HepG2 (cell line): ENCODE measurements around the gene PLBD1. TPM values are rescaled to one million over a fixed set of nuclear protein-coding genes. Genes with fewer than 3 reads are reported as not detected.

Experiments
- ATAC-seq: fragments of 200-7000 bp; cut with Tn5 transposase; 3 replicates; pipeline ENCODE4 v1.9.1; 2020; ENCODE audit warnings: mild to moderate bottlenecking, moderate library complexity
- BruUV-seq: library from RNA; stranded (reverse); fragments of 400-500 nt; replicated peaks from 2 replicates; lab custom pipeline; 2021; lab: Mats Ljungman, UMichigan
- CTCF ChIA-PET: fragments of 300-600 bp; formaldehyde crosslinking; extraction: SDS; loops from one replicate; lab custom pipeline; 2021; ENCODE audit warnings: low total read pairs, inconsistent platforms, low intra/inter-chr PET ratio; lab: Yijun Ruan, JAX
- POLR2A ChIA-PET: fragments of 350-600 bp; sonication (Branson Sonifier 250); formaldehyde crosslinking; loops from one replicate; lab custom pipeline; 2020; ENCODE audit warnings: antibody characterized with exemption, inconsistent platforms; lab: Yijun Ruan, JAX
- DNase-seq: peaks from one replicate; pipeline ENCODE4 v3.0.0-alpha.2; 2015; ENCODE audit warnings: low spot score
- FAIRE-seq: peaks from 3 replicates; lab custom pipeline; 2011; peaks lifted over from hg19 to GRCh38; lab: Jason Lieb, UNC
- H2AFZ ChIP-seq: one replicate; pipeline ENCODE4 v1.6.1; 2011; ENCODE audit warnings: low read length, inconsistent platforms
- H3K27ac ChIP-seq: fragments of 300-600 bp; 3 replicates; pipeline ENCODE4 v1.8.0; 2011; ENCODE audit warnings: mixed run types, mild to moderate bottlenecking, mixed read lengths, low read length, inconsistent platforms; ENCODE audit not compliant: insufficient read depth; ENCODE audit errors: extremely low read length
- H3K27me3 ChIP-seq, 2 experiments: fragments of 200-600 bp in 1 of 2; 2 replicates in 1 of 2; 3 replicates in 1 of 2; pipeline versions ENCODE4 v1.6.0 to v1.8.0; 2011; ENCODE audit warnings: low read length in 2 of 2, mild to moderate bottlenecking in 2 of 2, moderate library complexity in 2 of 2, inconsistent platforms in 1 of 2; ENCODE audit not compliant: insufficient read depth in 2 of 2, control insufficient read depth in 1 of 2
- H3K36me3 ChIP-seq, 2 experiments: fragments of 200-600 bp in 1 of 2; replicated peaks in 1 of 2; 2 replicates in 1 of 2; 3 replicates in 1 of 2; pipeline versions ENCODE4 v1.5.1 to v1.8.0; 2011; ENCODE audit warnings: low read length in 2 of 2, inconsistent platforms in 1 of 2; ENCODE audit not compliant: insufficient read depth in 2 of 2, control insufficient read depth in 1 of 2
- H3K4me1 ChIP-seq: 2 replicates; pipeline ENCODE4 v1.5.1; 2012; ENCODE audit warnings: low read length, inconsistent platforms; ENCODE audit not compliant: insufficient read depth
- H3K4me2 ChIP-seq: 2 replicates; pipeline ENCODE4 v1.6.0; 2011; ENCODE audit warnings: low read depth, low read length, inconsistent platforms
- H3K4me3 ChIP-seq, 3 experiments: fragments of 200-600 bp in 1 of 3; sonication (generic), shearing (Covaris generic) in 1 of 3; replicated peaks in 1 of 3; 2 replicates each; pipeline ENCODE4 v1.5.1; 2011 to 2016; ENCODE audit warnings: low read length in 3 of 3, inconsistent platforms in 2 of 3, low read depth in 2 of 3, mild to moderate bottlenecking in 2 of 3, control low read depth in 1 of 3, mixed read lengths in 1 of 3; ENCODE audit not compliant: insufficient read depth in 1 of 3
- H3K79me2 ChIP-seq: one replicate; pipeline ENCODE4 v1.6.1; 2011; ENCODE audit warnings: low read length, inconsistent platforms; ENCODE audit not compliant: insufficient read depth
- H3K9ac ChIP-seq: 2 replicates; pipeline ENCODE4 v1.6.0; 2011; ENCODE audit warnings: mild to moderate bottlenecking, low read depth, low read length, inconsistent platforms; ENCODE audit not compliant: insufficient read depth
- H3K9me3 ChIP-seq: 2 replicates; pipeline ENCODE4 v1.5.1; 2012; ENCODE audit warnings: mild to moderate bottlenecking, low read length
- H4K20me1 ChIP-seq: 2 replicates; pipeline ENCODE4 v1.6.0; 2011; ENCODE audit warnings: inconsistent platforms, mild to moderate bottlenecking, low read length, moderate library complexity; ENCODE audit not compliant: insufficient read depth
- BHLHE40 ChIP-seq: IDR thresholded peaks from 2 replicates; pipeline ENCODE4 v1.6.1; 2011; ENCODE audit warnings: low read length, improper control_type of control experiment
- FIP1L1 ChIP-seq: fragments of 200-400 bp; formaldehyde crosslinking; IDR thresholded peaks from 2 replicates; pipeline ENCODE4 v1.6.1; 2018; ENCODE audit warnings: low read depth, mild to moderate bottlenecking, low read length, moderate library complexity, borderline replicate concordance; ENCODE audit not compliant: insufficient read depth
- KAT8 ChIP-seq: IDR thresholded peaks from 2 replicates; pipeline ENCODE4 v1.6.1; 2016; ENCODE audit warnings: missing genetic modification reagents, missing compliant biosample characterization
- NFYC ChIP-seq: IDR thresholded peaks from 2 replicates; pipeline ENCODE4 v1.6.1; 2016; ENCODE audit warnings: missing genetic modification reagents, missing compliant biosample characterization
- POLR2AphosphoS5 ChIP-seq: IDR thresholded peaks from 2 replicates; pipeline ENCODE4 v1.6.1; 2012; ENCODE audit warnings: low read depth, low read length
- RFX5 ChIP-seq: IDR thresholded peaks from 2 replicates; pipeline ENCODE4 v1.6.1; 2011; ENCODE audit warnings: low read depth, low read length, improper control_type of control experiment
- SETDB1 ChIP-seq: sonication (generic); formaldehyde crosslinking; IDR thresholded peaks from 2 replicates; pipeline ENCODE4 v1.5.1; 2020; ENCODE audit warnings: missing genetic modification reagents, mild to moderate bottlenecking, borderline replicate concordance
- SIX1 ChIP-seq: sonication (generic); formaldehyde crosslinking; IDR thresholded peaks from 2 replicates; pipeline ENCODE4 v1.4.0; 2020; ENCODE audit warnings: missing genetic modification reagents, borderline replicate concordance
- ZNF629 ChIP-seq: sonication (generic); formaldehyde crosslinking; conservative IDR thresholded peaks from 2 replicates; pipeline ENCODE4 v1.5.0; 2020; ENCODE audit warnings: missing genetic modification reagents
- ZNF790 ChIP-seq: sonication (generic); formaldehyde crosslinking; IDR thresholded peaks from 2 replicates; pipeline ENCODE4 v1.8.0; 2022; ENCODE audit warnings: missing genetic modification reagents, mild to moderate bottlenecking, borderline replicate concordance
- ZNF891 ChIP-seq: sonication (generic); formaldehyde crosslinking; IDR thresholded peaks from 2 replicates; pipeline ENCODE4 v1.5.0; 2020; ENCODE audit warnings: mild to moderate bottlenecking, missing genetic modification reagents
- WGBS: methylation state at CpG from one replicate; pipeline ENCODE4 v1.1.6; 2017; ENCODE audit warnings: low lambda C conversion rate; 5-methylcytosine and 5-hydroxymethylcytosine counted together
- in situ Hi-C: cut with HindIII; loops from 2 replicates; pipeline ENCODE4 v1.10.0; 2017; ENCODE audit warnings: low pct_unique_long_range_greater_than_20kb; ENCODE audit not compliant: extremely low pct_ligation_motif_present
- intact Hi-C: fragments of 100-400 bp; cut with micrococcal nuclease; formaldehyde crosslinking; loops from one replicate; pipeline ENCODE4 v1.10.0; 2022; ENCODE audit not compliant: unreplicated experiment
- polyA plus RNA-seq, 8 experiments: library from polyadenylated mRNA; depleted of rRNA in 3 of 8; stranded (reverse) in 7 of 8; unstranded in 1 of 8; fragments of >200 nt; fragmentation: Illumina TruSeq in 4 of 8; extraction: Trizol in 4 of 8; gene quantifications; 2 replicates each; pipeline versions ENCODE4 v1.2.1 to v1.2.3, GENCODE V29; 2011 to 2016; ENCODE audit warnings: low read depth in 4 of 8, missing spikeins in 1 of 8, mixed read lengths in 1 of 8; ENCODE audit not compliant: insufficient read depth in 1 of 8
- total RNA-seq, 5 experiments: library from RNA; depleted of rRNA; stranded (reverse); fragments of >200 nt; fragmentation: Illumina TruSeq; extraction: Trizol; gene quantifications; 2 replicates each; pipeline ENCODE4 v1.2.3, GENCODE V29; 2016; ENCODE audit warnings: low read depth in 1 of 5
- TF ChIP-seq, protein P1 (sequence below): sonication (generic); formaldehyde crosslinking; IDR thresholded peaks from 2 replicates; pipeline ENCODE4 v1.4.0; 2020; ENCODE audit warnings: missing genetic modification reagents
- TF ChIP-seq, protein P2 (sequence below), 2 experiments: fragments of 450-650 bp in 1 of 2; sonication (generic) in 1 of 2; formaldehyde crosslinking in 1 of 2; IDR thresholded peaks; 2 replicates each; pipeline versions ENCODE4 v1.6.1 to v1.8.0; 2016 to 2022; ENCODE audit warnings: antibody characterized with exemption in 1 of 2, mild to moderate bottlenecking in 1 of 2, missing genetic modification reagents in 1 of 2
- TF ChIP-seq, protein P3 (sequence below): IDR thresholded peaks from 2 replicates; pipeline ENCODE4 v1.6.1; 2016; ENCODE audit warnings: low read depth

The PLBD1 gene
- total and polyA plus RNA-seq, 2 of the 13 experiments (the other 11 are each of a cell fraction or from before 2014, with no cell fraction given), result not detected

DNA sequence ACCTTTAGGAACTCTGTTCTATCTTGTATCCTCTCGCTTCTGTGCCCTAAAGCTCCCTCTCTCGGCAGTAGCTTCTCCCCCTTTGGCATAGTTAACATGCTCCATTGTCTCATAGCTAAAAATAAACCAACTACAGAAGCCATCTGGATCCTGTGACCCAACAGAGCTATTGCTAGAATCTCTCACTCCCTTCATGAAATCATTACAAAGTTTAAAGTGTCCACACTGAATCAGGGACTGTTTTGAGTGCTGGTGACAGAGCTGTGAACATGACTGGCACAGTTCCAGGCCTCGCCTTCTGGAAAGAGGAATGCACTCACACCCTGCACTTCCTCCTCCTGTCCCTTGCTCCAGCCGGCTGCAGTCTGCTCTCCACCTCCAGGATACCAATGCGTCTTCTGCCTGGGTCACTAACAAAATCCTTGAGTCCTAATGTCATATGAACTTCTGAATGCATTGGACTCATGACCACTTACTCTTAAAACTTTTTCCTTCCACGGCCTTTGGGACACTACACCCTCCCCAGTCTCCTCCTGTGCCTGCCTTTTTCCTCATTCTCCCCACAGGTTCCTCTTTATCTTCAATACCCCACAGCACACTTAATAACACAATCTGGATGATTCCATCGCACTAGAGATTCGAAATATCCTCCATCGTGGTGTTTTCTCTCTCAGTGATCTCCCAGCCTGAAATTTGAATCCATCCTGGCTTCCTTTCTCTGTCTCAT, 13.2 kb downstream of the PLBD1 start:
- 0% methylated on average over 8 of the region's 9 CpGs for WGBS
- CTCF ChIA-PET, result no interaction called here
- intact Hi-C loops, result no loop called here
- H4K20me1 ChIP-seq, result no peaks in the 10 kb centered on the region
- BruUV-seq, result no TSS peak
- H3K4me3 ChIP-seq, result no peak overlapping the region
- no peaks in the 10 kb centered on the region for H3K36me3 ChIP-seq
- no peaks in the 10 kb centered on the region for H3K9me3 ChIP-seq
- DNase-seq (no peak), ATAC-seq (no peak), FAIRE-seq (no peak)
- H3K9ac ChIP-seq, result no peak overlapping the region
- no peak overlapping the region for H3K4me2 ChIP-seq
- no peak overlapping the region for H3K27ac ChIP-seq
- no peaks in the 10 kb centered on the region for H3K79me2 ChIP-seq
- in situ Hi-C loops, result no loop called here
- H3K4me1 ChIP-seq, result no peaks in the 10 kb centered on the region
- no peak overlapping the region for H2AFZ ChIP-seq
- POLR2A ChIA-PET, result no interaction called here
- H3K27me3 ChIP-seq, result no peaks in the 10 kb centered on the region; a peak in 1 of 5 replicates
- no peak for TF ChIP-seq RFX5
- no peak for TF ChIP-seq ZNF629 (CRISPR knock-in tag)
- TF ChIP-seq, protein P1, sequence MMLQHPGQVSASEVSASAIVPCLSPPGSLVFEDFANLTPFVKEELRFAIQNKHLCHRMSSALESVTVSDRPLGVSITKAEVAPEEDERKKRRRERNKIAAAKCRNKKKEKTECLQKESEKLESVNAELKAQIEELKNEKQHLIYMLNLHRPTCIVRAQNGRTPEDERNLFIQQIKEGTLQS, result no peak
- no peak for TF ChIP-seq NFYC (CRISPR knock-in tag)
- TF ChIP-seq, protein P2, sequence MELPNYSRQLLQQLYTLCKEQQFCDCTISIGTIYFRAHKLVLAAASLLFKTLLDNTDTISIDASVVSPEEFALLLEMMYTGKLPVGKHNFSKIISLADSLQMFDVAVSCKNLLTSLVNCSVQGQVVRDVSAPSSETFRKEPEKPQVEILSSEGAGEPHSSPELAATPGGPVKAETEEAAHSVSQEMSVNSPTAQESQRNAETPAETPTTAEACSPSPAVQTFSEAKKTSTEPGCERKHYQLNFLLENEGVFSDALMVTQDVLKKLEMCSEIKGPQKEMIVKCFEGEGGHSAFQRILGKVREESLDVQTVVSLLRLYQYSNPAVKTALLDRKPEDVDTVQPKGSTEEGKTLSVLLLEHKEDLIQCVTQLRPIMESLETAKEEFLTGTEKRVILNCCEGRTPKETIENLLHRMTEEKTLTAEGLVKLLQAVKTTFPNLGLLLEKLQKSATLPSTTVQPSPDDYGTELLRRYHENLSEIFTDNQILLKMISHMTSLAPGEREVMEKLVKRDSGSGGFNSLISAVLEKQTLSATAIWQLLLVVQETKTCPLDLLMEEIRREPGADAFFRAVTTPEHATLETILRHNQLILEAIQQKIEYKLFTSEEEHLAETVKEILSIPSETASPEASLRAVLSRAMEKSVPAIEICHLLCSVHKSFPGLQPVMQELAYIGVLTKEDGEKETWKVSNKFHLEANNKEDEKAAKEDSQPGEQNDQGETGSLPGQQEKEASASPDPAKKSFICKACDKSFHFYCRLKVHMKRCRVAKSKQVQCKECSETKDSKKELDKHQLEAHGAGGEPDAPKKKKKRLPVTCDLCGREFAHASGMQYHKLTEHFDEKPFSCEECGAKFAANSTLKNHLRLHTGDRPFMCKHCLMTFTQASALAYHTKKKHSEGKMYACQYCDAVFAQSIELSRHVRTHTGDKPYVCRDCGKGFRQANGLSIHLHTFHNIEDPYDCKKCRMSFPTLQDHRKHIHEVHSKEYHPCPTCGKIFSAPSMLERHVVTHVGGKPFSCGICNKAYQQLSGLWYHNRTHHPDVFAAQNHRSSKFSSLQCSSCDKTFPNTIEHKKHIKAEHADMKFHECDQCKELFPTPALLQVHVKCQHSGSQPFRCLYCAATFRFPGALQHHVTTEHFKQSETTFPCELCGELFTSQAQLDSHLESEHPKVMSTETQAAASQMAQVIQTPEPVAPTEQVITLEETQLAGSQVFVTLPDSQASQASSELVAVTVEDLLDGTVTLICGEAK (IDR thresholded peaks at IDR 0.05), result no peak
- TF ChIP-seq, protein P2 (CRISPR knock-in tag; IDR thresholded peaks at IDR 0.05), result no peak
- TF ChIP-seq KAT8 (CRISPR knock-in tag), result no peak
- TF ChIP-seq BHLHE40, result no peak
- no peak for TF ChIP-seq POLR2AphosphoS5
- no peak for TF ChIP-seq FIP1L1
- TF ChIP-seq SETDB1, result no peak
- TF ChIP-seq, protein P3, sequence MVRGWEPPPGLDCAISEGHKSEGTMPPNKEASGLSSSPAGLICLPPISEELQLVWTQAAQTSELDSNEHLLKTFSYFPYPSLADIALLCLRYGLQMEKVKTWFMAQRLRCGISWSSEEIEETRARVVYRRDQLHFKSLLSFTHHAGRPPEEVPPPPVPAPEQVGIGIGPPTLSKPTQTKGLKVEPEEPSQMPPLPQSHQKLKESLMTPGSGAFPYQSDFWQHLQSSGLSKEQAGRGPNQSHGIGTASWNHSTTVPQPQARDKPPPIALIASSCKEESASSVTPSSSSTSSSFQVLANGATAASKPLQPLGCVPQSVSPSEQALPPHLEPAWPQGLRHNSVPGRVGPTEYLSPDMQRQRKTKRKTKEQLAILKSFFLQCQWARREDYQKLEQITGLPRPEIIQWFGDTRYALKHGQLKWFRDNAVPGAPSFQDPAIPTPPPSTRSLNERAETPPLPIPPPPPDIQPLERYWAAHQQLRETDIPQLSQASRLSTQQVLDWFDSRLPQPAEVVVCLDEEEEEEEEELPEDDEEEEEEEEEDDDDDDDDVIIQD (CRISPR knock-in tag), result no peak
- TF ChIP-seq ZNF891, result no peak
- TF ChIP-seq SIX1 (CRISPR knock-in tag), result no peak
- TF ChIP-seq ZNF790 (CRISPR knock-in tag), result no peak
